GM12878 (cell line): ENCODE data around the gene PARS2. TPM values are rescaled to one million over a fixed set of nuclear protein-coding genes. Genes with fewer than 3 reads are reported as not detected.

Experiments
- ATAC-seq: fragments of 200-7000 bp; cut with Tn5 transposase; 3 replicates; pipeline ENCODE4 v1.9.1; 2020; ENCODE audit warnings: mild to moderate bottlenecking, moderate library complexity
- BruUV-seq: library from RNA; stranded (reverse); fragments of 400-500 nt; replicated peaks from 2 replicates; lab custom pipeline; 2021; lab: Mats Ljungman, UMichigan
- CTCF ChIA-PET: fragments of 300-600 bp; sonication (Branson Sonifier 250); formaldehyde crosslinking; extraction: SDS; loops from one replicate; lab custom pipeline; 2021; ENCODE audit warnings: inconsistent platforms; lab: Yijun Ruan, JAX
- POLR2A ChIA-PET: fragments of 350-600 bp; formaldehyde crosslinking; extraction: SDS; loops from one replicate; lab custom pipeline; 2021; ENCODE audit warnings: inconsistent platforms; lab: Charles Lee
- RAD21 ChIA-PET: fragments of 300-600 bp; sonication (Branson Sonifier 250); formaldehyde crosslinking; loops from one replicate; lab custom pipeline; 2023; ENCODE audit warnings: antibody characterized with exemption; ENCODE audit not compliant: unreplicated experiment; lab: Charles Lee
- SMC1A ChIA-PET: fragments of 300-600 bp; sonication (Branson Sonifier 250); formaldehyde crosslinking; loops from one replicate; lab custom pipeline; 2023; ENCODE audit not compliant: unreplicated experiment, uncharacterized antibody; lab: Charles Lee
- DNase-seq: peaks from one replicate; pipeline ENCODE4 v3.0.0-alpha.2; 2011; ENCODE audit warnings: low read depth, low spot score
- FAIRE-seq: peaks from 3 replicates; lab custom pipeline; 2011; peaks lifted over from hg19 to GRCh38; lab: Jason Lieb, UNC
- H2AFZ ChIP-seq: 2 replicates; pipeline ENCODE4 v1.6.0; 2011; ENCODE audit warnings: low read depth, low read length, control low read depth; ENCODE audit not compliant: control insufficient read depth
- H3K27ac ChIP-seq: 2 replicates; pipeline ENCODE4 v1.5.1; 2011; ENCODE audit warnings: control low read depth; ENCODE audit not compliant: control insufficient read depth, insufficient read depth
- H3K27me3 ChIP-seq, 2 experiments: replicated peaks in 1 of 2; 2 replicates each; pipeline versions ENCODE4 v1.6.0 to v1.6.1; 2011; ENCODE audit warnings: low read length in 1 of 2; ENCODE audit not compliant: control insufficient read depth in 2 of 2, insufficient read depth in 2 of 2
- H3K36me3 ChIP-seq, 2 experiments: 2 replicates each; pipeline ENCODE4 v1.5.1; 2011; ENCODE audit warnings: low read length in 1 of 2; ENCODE audit not compliant: control insufficient read depth in 2 of 2, insufficient read depth in 2 of 2
- H3K4me1 ChIP-seq: 2 replicates; pipeline ENCODE4 v1.6.1; 2011; ENCODE audit warnings: mild to moderate bottlenecking, low read length, moderate library complexity, mixed read lengths; ENCODE audit not compliant: control insufficient read depth, insufficient read depth
- H3K4me2 ChIP-seq: 2 replicates; pipeline ENCODE4 v1.6.0; 2011; ENCODE audit warnings: control low read depth; ENCODE audit not compliant: control insufficient read depth, insufficient read depth
- H3K4me3 ChIP-seq: fragments of 200-600 bp; sonication (generic); 2 replicates; pipeline ENCODE4 v1.5.1; 2016
- H3K79me2 ChIP-seq: 2 replicates; pipeline ENCODE4 v1.6.0; 2011; ENCODE audit warnings: low read length; ENCODE audit not compliant: control insufficient read depth, insufficient read depth
- H3K9ac ChIP-seq: 2 replicates; pipeline ENCODE4 v1.8.0; 2011; ENCODE audit warnings: low read length, control low read depth, mixed read lengths; ENCODE audit not compliant: control insufficient read depth, insufficient read depth
- H3K9me3 ChIP-seq: replicated peaks from 3 replicates; pipeline ENCODE4 v1.5.1; 2011; ENCODE audit warnings: mild to moderate bottlenecking, low read length; ENCODE audit not compliant: control insufficient read depth, insufficient read depth
- H4K20me1 ChIP-seq: 2 replicates; pipeline ENCODE4 v1.6.0; 2011; ENCODE audit not compliant: control insufficient read depth, insufficient read depth
- ASH2L ChIP-seq: fragments of 300-600, 200-600 bp; sonication (generic); IDR thresholded peaks from 2 replicates; pipeline ENCODE4 v1.6.1; 2017; ENCODE audit warnings: low read depth, mild to moderate bottlenecking, borderline replicate concordance
- BACH1 ChIP-seq: fragments of 450-650 bp; IDR thresholded peaks from 2 replicates; pipeline ENCODE4 v1.6.1; 2017; ENCODE audit warnings: mild to moderate bottlenecking, borderline replicate concordance
- JUND ChIP-seq: IDR thresholded peaks from 2 replicates; pipeline ENCODE4 v1.6.1; 2012; ENCODE audit warnings: low read depth, mild to moderate bottlenecking, low read length, improper control_type of control experiment, moderate library complexity
- KDM1A ChIP-seq: fragments of 200-600 bp; sonication (generic); IDR thresholded peaks from 2 replicates; pipeline ENCODE4 v1.6.1; 2016; ENCODE audit warnings: borderline replicate concordance
- MAX ChIP-seq: IDR thresholded peaks from 2 replicates; pipeline ENCODE4 v1.6.1; 2012; ENCODE audit warnings: low read depth, low read length, improper control_type of control experiment
- NFYB ChIP-seq: IDR thresholded peaks from 2 replicates; pipeline ENCODE4 v1.6.1; 2011; ENCODE audit warnings: low read depth, mild to moderate bottlenecking, low read length, improper control_type of control experiment, moderate library complexity; ENCODE audit not compliant: insufficient read depth
- POLR2A ChIP-seq: IDR thresholded peaks from 2 replicates; pipeline ENCODE4 v1.6.1; 2011; ENCODE audit warnings: low read depth, mild to moderate bottlenecking, low read length
- POLR2AphosphoS5 ChIP-seq: IDR thresholded peaks from 2 replicates; pipeline ENCODE4 v1.6.1; 2011; ENCODE audit warnings: mild to moderate bottlenecking, low read length, inconsistent platforms
- ZNF24 ChIP-seq: fragments of 450-650 bp; IDR thresholded peaks from 2 replicates; pipeline ENCODE4 v1.6.1; 2017; ENCODE audit warnings: antibody characterized with exemption, mild to moderate bottlenecking
- ZZZ3 ChIP-seq: IDR thresholded peaks from 2 replicates; pipeline ENCODE4 v1.6.1; 2011; ENCODE audit warnings: low read depth; ENCODE audit not compliant: control insufficient read depth, insufficient read length
- whole genome bisulfite sequencing: methylation state at CpG from one replicate; pipeline ENCODE4 v1.1.6; 2016; ENCODE audit warnings: low lambda C conversion rate; ENCODE audit not compliant: insufficient replicate concordance, insufficient coverage; ENCODE audit errors: missing lambda C conversion rate; 5-methylcytosine and 5-hydroxymethylcytosine counted together
- in situ Hi-C: fragments of 300-500 bp; cut with MboI; formaldehyde crosslinking; loops from 9 replicates; pipeline ENCODE4 v1.14.3; 2018; ENCODE audit warnings: mixed read lengths
- intact Hi-C: fragments of 100-400 bp; cut with micrococcal nuclease; formaldehyde crosslinking; loops from one replicate; pipeline ENCODE4 v1.14.2; 2022; ENCODE audit not compliant: unreplicated experiment
- polyA plus RNA-seq, 11 experiments: library from polyadenylated mRNA; depleted of rRNA in 4 of 11; unstranded in 6 of 11; stranded (reverse) in 5 of 11; fragments of >200 nt; fragmentation: Nextera tagmentation in 4 of 11; fragmentation: Illumina TruSeq in 1 of 11; extraction: Ambion mirVana in 4 of 11; extraction: Trizol in 1 of 11; gene quantifications; 1 replicate in 1 of 11; 2 replicates in 10 of 11; pipeline versions ENCODE4 v1.2.1 to v1.2.3, GENCODE V29; 2011 to 2016; ENCODE audit warnings: inconsistent platforms in 2 of 11, missing spikeins in 2 of 11, low read depth in 1 of 11
- total RNA-seq, 4 experiments: library from RNA; depleted of rRNA in 3 of 4; stranded (reverse); fragments of >200 nt in 3 of 4; fragmentation: Illumina TruSeq in 1 of 4; extraction: Trizol in 1 of 4; gene quantifications; 2 replicates each; pipeline versions ENCODE4 v1.2.1 to v1.2.3, GENCODE V29; 2013 to 2021
- TF ChIP-seq, protein P1 (sequence below): fragments of 450-650 bp; IDR thresholded peaks from 2 replicates; pipeline ENCODE4 v1.6.1; 2017; ENCODE audit warnings: borderline replicate concordance
- TF ChIP-seq, protein P2 (sequence below): fragments of 450-650 bp; IDR thresholded peaks from 2 replicates; pipeline ENCODE4 v1.6.1; 2018; ENCODE audit warnings: borderline replicate concordance, mild to moderate bottlenecking; ENCODE audit not compliant: partially characterized antibody

The PARS2 gene
- total and polyA plus RNA-seq, 10 of the 15 experiments (the other 5 are each of a cell fraction or from before 2014, with no cell fraction given), result 3.7 to 12.2 (median 5.9) TPM

GRCh38 chr1:54786778-54787177, 22.5 kb upstream of the PARS2 start:
- H3K36me3 ChIP-seq, result no peaks in the 10 kb centered on the region
- FAIRE-seq (no peak), DNase-seq (no peak)
- 62% methylated on average over 8 of the region's 8 CpGs for WGBS
- SMC1A ChIA-PET, result no interaction called here
- TF ChIP-seq BACH1 (no peak), ZZZ3 (no peak), ZNF24 (no peak), POLR2AphosphoS5 (no peak), ASH2L (no peak), KDM1A (no peak), POLR2A (no peak), MAX (no peak), NFYB (no peak), JUND (no peak)
- TF ChIP-seq, protein P1, sequence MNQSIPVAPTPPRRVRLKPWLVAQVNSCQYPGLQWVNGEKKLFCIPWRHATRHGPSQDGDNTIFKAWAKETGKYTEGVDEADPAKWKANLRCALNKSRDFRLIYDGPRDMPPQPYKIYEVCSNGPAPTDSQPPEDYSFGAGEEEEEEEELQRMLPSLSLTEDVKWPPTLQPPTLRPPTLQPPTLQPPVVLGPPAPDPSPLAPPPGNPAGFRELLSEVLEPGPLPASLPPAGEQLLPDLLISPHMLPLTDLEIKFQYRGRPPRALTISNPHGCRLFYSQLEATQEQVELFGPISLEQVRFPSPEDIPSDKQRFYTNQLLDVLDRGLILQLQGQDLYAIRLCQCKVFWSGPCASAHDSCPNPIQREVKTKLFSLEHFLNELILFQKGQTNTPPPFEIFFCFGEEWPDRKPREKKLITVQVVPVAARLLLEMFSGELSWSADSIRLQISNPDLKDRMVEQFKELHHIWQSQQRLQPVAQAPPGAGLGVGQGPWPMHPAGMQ, result no peak
- TF ChIP-seq, protein P2, sequence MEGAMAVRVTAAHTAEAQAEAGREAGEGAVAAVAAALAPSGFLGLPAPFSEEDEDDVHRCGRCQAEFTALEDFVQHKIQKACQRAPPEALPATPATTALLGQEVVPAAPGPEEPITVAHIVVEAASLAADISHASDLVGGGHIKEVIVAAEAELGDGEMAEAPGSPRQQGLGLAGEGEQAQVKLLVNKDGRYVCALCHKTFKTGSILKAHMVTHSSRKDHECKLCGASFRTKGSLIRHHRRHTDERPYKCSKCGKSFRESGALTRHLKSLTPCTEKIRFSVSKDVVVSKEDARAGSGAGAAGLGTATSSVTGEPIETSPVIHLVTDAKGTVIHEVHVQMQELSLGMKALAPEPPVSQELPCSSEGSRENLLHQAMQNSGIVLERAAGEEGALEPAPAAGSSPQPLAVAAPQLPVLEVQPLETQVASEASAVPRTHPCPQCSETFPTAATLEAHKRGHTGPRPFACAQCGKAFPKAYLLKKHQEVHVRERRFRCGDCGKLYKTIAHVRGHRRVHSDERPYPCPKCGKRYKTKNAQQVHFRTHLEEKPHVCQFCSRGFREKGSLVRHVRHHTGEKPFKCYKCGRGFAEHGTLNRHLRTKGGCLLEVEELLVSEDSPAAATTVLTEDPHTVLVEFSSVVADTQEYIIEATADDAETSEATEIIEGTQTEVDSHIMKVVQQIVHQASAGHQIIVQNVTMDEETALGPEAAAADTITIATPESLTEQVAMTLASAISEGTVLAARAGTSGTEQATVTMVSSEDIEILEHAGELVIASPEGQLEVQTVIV, result no peak
- TF ChIP-seq, all 136 proteins: peak for 0
- Histone ChIP-seq H4K20me1 (no peaks in the 10 kb centered on the region), H3K9me3 (peaks cover under 1% of the 10 kb centered on the region; the same call in 2 of the 3 replicates), H2AFZ (no peak overlapping the region), H3K4me1 (no peaks in the 10 kb centered on the region), H3K9ac (no peak overlapping the region), H3K4me3 (no peak overlapping the region), H3K27ac (no peak overlapping the region), H3K27me3 (no peaks in the 10 kb centered on the region), H3K4me2 (no peak overlapping the region), H3K79me2 (no peaks in the 10 kb centered on the region)
- intact Hi-C loops, result no loop called here
- no peak for ATAC-seq
- POLR2A ChIA-PET, result no interaction called here
- in situ Hi-C loops, result no loop called here
- RAD21 ChIA-PET, result no interaction called here
- CTCF ChIA-PET, result no interaction called here
- BruUV-seq, result no TSS peak
